Measurements from ENCODE around the gene DMXL2.

The DMXL2 gene

GRCh38 chr15:51403946-51404695 lies 218.4 kb downstream of the DMXL2 start:
- DNase-seq, result no peak

GRCh38 chr15:51403072-51403878 lies 219.3 kb downstream of the DMXL2 start:
- DNase-seq, result peak in 1 of 2 donors; percentile 49

GRCh38 chr15:51401872-51402517 lies 220.6 kb downstream of the DMXL2 start:
- peak; percentile 44 to 79 for DNase-seq

- peak; percentile 58 to 65 for DNase-seq
Measured at GRCh38 chr15:51401051-51401780, 221.4 kb downstream of the DMXL2 start.

GRCh38 chr15:51398626-51399025 lies 223.9 kb downstream of the DMXL2 start:
- no peak for DNase-seq
